NAMALWA (cell line): ENCODE measurements around the gene MYO9B.
"Not testable (repeated sequence)": the region's sequence is repeated elsewhere in the genome, so short reads cannot be mapped to it uniquely, and the experiment has no call there.

ENCODE experiments used
- DNase-seq: peaks from one replicate; pipeline ENCODE4 v3.0.0-alpha.2; 2015; ENCODE audit warnings: low spot score

The MYO9B gene

DNA sequence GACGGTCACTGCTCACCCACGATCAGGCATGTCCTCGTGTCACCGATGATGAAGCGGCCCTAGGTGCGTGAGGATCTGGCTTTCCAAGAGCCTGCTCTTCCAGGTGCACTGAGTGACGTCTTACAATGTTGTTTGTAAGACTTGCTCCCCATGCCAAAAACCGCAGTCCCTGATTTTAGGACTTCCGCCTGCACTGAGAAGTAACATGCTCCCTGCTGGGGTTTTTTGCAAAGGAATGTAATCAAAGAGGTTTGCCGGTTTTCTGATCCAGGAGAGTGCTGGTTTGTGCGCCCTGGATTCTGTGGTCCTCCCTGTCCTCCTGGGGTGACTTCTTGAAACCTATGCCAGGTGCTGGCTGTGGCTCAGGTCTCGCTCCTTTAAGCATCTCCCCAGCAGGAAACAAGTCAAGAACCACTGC lies 38.8 kb downstream of the MYO9B start:
- no peak for DNase-seq

DNA sequence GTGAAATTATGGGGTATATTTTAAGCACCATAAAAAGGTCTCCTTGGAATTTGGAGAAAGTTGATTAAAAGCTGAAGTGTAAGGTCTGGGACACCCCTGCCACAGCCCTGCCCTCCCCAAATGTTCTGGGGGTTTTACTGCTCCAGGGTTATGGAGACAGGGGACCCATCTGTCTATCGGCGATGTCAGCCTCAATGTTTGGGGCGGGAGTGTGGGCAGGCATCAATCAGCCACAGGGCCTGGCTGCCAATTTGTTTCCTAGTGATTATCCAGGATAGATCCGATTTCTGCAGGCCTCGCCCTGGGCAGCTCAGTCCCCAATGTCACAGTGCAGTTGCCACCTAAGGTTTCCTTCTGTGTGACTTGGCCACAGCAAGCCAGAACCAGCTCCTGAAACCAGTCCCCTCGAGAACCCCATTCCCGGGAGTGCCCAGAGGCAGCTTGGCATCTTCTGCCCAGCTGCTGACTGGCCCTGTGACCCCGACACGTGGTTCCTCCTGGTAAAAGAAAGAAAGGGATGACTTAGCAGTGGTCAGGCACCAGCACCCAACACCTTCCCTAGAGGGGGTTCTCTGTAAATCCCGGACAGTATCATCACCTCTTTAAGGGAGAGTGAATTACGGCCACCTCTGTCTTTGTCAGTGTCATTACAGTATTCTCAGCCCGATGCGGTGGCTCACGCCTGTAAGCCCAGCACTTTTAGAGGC lies 41.6 kb downstream of the MYO9B start:
- DNase-seq = no peak

DNA sequence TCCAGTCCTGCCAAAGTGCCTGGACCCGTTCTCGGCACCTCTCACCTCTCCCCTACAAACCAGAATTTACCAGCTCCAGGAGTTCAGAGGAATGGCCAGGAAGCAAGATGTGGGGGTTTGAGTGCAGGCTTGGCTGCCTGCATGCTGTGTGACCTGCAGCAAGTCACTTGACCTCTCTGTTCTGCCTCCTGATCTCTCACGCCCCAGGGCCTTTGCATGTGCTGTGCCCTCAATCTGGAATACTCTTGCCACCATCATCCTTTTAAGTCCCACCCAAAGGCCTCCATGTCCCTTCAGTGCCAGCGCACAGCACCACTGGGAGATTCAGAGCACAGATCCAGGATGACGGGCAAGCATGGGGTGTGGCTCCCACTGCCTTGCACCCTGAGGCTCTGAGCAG lies 43.4 kb downstream of the MYO9B start:
- no peak for DNase-seq

DNA sequence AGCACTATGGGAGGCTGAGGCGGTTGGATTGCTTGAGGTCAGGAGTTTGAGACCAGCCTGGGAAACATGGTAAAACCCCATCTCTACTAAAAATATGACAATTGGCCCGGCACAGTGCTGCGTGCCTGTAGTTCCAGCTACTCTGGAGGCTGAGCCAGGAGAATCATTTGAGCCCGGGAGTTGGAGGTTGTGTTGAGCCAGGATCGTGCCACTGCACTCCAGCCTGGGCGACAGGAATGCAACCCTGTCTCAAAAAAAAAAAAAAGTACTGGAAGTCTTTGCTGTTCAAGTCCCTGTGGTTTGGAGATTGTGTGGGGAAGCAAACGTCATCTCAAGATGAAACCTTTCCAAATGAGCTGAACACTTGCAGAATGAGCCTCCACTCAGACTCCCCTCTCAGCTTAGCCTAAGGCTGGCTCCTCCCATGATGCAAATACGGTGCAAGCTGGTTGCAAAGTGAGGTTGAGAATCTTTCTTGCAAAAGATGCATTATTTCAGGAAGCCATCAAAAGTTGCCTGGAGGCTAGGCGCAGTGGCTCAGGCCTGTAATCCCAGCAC lies 46.2 kb downstream of the MYO9B start:
- no peak for DNase-seq

DNA sequence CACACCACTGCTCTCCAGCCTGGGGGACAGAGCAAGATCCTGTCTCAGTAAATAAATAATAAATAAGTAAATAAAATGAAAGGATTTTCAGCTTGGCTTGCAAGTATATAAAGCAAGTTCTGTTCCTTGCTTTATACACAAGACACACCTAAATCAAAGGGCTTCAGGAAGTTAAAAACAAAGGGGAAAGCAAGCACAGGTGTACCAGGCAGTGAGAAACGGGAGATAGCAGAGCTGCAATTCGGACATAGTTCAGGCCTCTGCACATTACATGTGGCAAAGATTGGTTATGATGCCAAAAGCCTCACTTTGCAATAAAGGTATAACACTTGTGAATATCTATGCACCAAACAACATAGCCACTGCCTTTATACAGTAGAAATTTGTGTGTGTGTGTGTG lies 47.5 kb downstream of the MYO9B start:
- no peak for DNase-seq

DNA sequence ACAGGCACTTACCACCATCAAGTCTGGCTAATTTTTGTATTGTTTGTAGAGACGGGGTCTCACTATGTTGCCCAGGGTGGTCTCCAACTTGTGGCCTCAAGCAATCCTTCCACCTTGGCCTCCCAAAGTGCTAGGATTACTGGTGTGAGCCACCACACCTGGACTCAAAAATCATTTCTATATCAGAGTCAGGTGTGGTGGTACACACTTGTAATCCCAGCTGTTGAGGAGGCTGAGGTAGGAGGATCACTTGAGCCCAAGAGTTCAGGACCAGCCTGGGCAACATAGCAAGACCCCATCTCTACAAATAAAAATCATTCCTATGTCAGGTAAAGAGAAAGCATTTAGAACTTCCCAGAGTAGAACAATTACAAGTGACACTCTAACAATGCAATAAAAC lies 48.4 kb downstream of the MYO9B start:
- no peak for DNase-seq

DNA sequence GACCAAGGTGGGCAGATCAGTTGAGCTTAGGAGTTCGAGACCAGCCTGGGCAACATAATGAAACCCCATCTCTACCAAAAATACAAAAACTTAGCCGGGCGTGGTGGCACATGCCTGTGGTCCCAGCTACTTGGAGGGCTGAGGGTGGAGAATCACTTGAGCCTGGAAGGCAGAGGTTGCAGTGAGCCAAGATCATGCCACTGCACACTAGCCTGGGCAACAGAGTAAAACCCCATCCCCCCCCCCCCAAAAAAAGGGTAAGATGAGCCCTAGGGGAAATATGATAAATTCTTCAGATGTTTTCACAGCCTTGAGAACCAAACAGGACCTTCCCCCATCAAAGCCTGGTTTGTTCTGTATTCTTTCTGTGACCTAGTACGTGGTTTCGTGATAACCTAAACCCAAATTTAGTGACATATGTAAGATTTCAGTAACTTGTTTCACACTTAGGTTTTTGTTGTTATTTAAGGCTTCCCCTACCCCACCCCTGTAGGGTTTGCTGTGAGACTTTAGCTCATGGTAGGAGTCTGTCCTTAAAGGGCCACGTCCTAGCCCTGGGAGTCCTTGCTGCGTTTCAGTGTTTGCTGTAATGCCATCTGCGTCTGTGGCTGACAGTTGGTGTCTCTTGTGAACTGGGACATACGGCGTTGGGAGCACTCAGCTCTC lies 49.6 kb downstream of the MYO9B start:
- DNase-seq = peak; percentile 64

DNA sequence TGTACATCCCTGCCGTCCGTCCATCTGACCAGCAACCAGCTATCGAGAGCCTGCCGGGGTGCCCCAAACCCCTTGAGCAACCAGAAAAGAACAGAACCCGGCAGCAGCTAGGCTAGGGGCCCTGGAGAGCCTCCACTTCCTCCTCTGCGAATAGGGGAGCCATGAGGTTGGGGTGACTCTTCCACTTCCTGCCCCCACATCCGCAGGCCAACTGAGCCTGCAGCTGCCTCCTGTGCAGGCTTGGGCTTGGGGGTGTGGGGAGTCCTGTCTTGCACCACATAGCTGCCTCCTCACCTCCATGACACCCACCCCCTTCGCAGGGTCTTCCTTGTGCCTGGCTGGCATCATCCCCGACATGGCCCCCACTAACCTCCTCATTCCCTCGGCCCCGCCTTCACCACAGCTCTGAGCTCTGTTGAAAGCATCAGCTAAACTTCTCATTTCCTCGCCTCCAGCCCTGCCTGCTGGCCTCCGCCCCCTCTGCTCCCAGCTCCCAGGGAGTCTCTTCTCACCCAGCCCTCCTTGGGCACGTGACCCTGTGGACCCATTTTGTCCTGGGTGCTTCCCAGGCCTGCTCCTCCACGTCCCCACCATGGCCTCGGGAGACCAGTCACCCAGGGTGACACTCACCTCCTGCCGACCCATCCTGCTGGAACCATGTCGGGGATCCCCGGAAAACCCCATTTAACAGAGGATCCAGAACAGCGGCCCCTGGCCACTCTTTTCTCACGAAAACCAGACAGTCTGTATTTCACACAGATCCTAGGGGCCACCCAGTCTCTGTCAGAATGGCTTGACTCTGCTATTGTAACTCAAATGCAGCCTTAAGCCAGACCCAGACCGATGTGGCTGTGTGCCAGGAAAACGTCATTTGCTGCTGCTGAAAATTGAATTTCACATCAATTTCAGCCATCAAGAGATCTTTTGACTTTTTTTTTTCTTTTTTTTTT lies 50.4 kb downstream of the MYO9B start:
- DNase-seq = peak; percentile 66

DNA sequence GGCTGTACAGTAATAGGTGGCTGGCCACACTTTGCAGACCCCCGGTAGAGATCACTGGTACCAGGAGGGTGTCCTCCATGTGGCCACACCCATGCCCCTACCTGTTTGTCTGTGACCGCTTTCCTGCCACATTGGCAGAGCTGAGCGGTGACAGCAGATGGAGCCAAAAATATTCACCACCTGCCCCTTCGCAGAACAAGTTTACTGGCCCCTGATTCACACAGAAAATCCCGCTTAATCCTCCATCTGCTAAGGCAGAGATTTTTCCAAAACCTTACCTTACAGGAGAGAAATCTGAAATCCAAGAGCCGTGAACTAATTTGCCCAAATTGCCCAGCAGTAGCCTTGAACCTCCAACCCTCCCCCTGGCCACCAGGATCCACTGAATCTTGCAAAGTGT lies 52.1 kb downstream of the MYO9B start:
- no peak for DNase-seq

DNA sequence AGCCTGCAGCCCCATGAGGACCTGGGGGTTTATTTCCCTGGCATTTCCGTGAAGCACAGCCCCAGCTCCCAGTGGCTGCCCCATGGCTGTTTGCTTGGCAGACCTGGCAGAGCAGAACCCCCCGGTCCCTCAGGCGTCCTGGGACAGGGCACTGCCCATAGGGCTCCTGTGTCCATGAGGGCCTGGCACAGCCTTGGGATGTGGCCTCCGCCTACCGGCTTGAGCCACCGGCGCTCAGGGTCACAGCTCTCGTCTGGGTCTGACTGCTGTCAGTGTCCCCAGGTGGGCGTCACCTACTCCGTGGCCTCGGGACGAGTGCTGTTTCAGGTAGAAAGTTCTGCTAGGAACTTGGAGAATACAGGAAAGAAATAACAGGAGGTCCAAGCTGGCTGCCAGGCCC lies 52.8 kb downstream of the MYO9B start:
- DNase-seq = no peak

DNA sequence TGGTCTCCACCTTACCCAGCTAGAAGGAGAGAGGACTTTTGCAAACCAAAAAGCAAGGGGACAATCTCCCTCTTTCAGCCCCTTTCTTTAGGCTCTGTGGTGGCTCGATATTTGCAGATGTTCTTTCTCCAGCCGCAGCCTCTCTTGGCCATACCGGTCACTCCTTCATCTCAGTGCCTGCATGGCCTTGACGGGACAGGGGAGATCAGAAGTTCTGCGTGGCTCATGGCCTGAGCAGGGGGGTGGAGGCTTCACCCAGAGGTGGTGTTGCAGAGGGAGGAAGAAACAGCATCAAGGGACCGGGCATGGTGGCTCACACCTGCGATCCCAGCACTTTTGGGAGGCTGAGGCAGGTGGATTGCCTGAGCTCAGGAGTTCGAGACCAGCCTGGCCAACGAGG lies 53.2 kb downstream of the MYO9B start:
- DNase-seq = no peak

DNA sequence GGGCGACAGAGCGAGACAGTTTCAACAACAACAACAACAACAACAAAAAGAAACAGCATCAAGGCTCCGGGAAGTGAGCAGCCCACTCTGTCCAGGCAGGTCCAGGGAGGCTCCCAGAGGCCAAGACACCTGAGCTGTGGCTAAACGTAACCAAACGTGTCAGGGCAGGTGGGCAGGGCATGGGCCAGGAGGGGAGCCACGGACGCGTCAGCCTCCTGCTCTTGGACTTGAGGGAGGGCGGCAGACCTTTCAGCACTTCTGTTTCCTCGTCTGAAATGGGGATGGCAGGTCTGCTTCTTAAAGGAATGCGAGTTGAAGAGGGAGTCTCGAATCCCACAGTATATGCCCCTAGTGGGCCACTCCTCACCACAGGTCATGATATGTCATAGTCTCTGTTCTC lies 53.8 kb downstream of the MYO9B start:
- DNase-seq = no peak

DNA sequence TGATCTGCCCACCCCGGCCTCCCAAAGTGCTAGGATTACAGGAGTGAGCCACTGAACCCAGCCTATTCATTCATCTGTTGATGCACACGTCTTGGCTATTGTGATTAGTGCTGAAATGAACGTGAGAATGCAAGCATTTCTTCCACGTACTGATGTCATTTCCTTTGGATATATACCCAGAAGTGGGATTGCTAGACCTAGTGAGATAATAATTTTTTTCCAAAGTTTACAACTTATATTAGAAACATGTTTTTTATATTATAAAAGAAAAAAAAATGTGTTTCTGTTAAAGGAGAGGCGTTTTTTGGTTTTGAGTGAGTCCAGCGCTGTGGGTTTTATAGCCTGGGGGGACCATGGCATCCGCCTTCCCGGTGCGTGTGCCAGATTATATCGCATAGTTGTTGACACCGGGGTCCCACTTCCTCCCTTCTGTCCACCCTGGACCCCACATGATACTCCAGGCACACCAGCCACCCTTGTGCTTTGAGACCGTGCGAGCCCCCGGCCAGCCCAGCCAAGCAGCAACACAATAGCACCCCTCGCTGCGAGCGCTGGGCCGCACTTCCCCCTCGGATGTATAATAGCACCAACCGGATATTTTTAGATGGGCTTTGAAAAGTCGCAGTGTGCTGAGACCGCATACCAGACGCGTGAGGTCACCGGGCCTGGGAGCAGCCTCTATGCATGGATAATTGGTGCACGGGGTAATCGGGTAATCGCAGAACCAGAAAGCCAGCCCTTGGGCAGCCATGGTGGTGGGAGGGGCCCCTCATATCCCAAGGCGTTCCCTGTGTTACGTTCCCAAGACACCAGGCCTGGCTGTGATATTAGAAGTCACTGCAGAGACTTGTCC lies 59.6 kb downstream of the MYO9B start:
- DNase-seq = peak; percentile 78

DNA sequence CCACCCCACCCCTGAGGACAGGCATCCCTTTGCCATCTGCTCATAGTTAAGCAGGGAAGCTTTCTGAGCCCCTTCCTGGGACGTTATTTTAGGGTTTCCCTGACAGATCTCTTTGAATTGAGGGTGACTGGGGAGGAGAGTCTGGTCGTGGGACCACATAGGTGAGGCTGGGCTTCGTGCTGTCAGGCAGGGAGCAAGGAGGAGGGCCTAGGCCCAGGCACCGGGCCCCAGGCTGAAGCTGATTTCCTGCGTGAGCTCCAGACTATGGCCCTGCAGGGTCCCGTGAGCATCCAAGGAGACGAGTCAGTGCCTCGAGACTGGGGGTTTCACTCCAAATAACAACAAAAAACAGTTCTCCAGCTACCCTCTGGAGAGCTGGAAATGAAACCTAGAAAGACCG lies 60.4 kb downstream of the MYO9B start:
- no peak for DNase-seq

DNA sequence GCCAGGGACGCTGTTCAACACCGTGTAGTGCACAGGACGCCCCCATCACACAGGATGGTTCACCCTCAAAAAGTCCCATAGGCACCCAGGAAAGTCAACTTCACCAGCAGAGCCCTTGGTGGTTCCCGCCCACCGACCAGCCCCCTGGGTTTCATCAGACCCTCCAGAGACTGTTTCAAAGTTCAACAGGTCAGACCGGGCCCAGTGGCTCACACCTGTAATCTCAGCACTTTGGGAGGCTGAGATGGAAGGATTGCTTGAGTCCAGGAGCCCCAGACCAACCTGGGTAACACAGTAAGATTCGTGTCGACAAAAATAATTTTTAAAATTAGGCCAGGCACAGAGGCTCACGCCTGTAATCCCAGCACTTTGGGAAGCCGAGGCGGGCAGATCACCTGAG lies 61.0 kb downstream of the MYO9B start:
- no peak for DNase-seq

DNA sequence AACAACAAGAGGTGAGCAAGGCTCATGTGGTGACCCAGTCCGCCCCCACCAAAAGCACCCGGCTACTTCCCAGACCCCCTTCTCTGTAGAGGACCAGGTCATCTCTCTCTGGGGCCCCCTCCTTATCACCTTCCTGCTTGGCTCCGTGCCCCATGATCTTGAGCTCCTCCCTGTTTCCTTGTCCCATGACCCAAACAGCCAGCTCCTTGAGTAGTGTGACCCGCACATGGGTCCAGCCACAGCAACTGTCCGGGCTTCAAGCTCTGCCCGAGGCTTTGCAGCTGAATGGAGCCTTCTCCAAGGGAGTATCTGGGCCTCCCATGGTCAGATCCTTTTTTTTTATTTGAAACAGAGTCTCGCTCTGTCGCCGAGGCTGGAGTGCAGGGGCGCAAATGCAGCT lies 61.8 kb downstream of the MYO9B start:
- no peak for DNase-seq

DNA sequence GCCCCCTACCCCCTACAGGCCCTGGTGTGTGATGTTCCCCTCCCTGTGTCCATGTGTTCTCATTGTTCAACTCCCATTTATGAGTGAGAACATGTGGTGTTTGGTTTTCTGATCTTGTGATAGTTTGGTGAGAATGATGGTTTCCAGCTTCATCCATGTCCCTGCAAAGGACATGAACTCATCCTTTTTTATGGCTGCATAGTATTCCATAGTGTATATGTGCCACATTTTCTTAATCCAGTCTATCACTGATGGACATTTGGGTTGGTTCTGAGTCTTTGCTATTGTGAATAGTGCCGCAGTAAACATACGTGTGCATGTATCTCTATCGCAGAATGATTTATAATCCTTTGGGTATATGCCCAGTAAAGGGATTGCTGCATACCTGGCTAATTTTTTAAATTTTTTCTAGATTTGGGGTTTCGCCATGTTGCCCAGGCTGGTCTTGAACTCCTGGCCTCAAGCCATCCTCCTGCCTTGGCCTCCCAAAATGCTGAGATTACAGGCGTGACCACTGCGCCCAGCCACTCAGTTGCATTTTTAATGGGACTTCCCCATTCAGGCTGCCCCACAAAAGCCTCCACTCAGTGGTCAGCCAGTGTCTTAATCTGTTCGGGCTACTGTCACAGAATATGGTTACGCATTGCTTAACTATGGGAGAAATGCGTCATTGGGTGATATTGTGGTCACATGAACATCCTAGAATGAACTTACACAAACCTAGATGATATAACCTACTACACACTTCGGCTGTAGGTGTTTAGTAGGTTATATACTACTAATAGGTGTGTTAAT lies 62.7 kb downstream of the MYO9B start:
- DNase-seq = not testable (repeated sequence)

DNA sequence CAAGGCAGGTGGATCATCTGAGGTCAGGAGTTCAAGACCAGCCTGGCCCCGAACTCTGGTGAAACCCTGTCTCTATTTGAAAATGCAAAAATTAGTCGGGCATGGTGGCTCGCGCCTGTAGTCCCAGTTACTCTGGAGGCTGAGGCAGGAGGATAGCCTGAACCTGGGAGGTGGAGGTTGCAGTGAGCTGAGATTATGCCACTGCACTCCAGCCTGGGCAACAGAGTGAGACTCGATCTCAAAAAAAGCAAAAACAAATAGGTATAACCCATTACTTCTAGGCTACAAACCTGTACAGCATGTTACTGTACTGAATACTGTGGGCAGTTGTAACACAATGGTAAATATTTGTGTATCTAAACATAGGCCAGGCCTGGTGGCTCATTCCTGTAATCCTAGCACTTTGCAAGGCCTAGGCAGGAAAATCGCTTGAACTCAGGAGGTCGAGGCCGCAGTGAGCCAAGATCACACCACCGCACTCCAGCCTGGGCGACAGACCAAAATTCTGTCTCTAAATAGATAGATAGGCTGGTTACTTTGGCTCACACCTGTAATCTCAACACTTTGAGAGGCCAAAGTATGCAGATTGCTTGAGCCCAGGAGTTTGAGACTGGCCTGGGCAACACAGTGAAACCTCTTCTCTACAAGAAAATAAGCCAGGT lies 63.5 kb downstream of the MYO9B start:
- no peak for DNase-seq

DNA sequence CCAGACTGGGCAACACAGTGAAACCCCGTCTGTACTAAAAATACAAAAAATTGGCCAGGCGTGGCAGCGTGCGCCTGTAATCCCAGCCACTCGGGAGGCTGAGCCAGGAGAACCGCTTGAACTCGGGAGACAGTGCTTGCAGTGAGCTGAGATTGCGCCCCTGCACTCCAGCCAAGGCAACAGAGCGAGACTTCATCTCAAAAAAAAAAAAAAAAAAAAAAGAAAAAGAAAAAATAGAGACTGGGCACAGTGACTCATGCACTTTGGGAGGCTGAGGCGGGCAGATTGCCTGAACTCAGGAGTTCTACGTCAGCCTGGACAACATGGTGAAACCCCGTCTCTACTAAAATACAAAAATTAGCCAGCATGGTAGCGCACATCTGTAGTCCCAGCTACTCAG lies 69.2 kb downstream of the MYO9B start:
- DNase-seq = not testable (repeated sequence)
